HL-60 (cell line): ENCODE measurements around the gene NBAS.

Source experiments
- DNase-seq, 2 experiments: peaks; one replicate each; pipeline ENCODE4 v3.0.0-alpha.2; 2010 to 2020; ENCODE audit warnings: low read depth in 1 of 2, low spot score in 1 of 2
- H3K27ac ChIP-seq: fragments of 250-450 bp; sonication (Bioruptor Pico); replicated peaks from 2 replicates; pipeline ENCODE4 v1.5.1; 2020; ENCODE audit warnings: mild to moderate bottlenecking, moderate library complexity
- H3K27me3 ChIP-seq: fragments of 250-450 bp; sonication (Bioruptor Pico); 2 replicates; pipeline ENCODE4 v1.5.1; 2021; ENCODE audit warnings: mild to moderate bottlenecking, moderate library complexity; ENCODE audit not compliant: insufficient read depth, poor library complexity, severe bottlenecking
- H3K4me3 ChIP-seq: replicated peaks from 2 replicates; pipeline ENCODE4 v1.5.1; 2011; ENCODE audit warnings: mild to moderate bottlenecking, control low read depth, low read length; ENCODE audit not compliant: insufficient read depth
- CTCF ChIP-seq: IDR thresholded peaks from one replicate; pipeline ENCODE4 v1.5.1; 2011; ENCODE audit warnings: low read length, control low read depth, inconsistent platforms; ENCODE audit not compliant: insufficient read depth
- GABPA ChIP-seq: IDR thresholded peaks from 2 replicates; pipeline ENCODE4 v1.6.1; 2012; ENCODE audit warnings: low read depth
- POLR2AphosphoS5 ChIP-seq: IDR thresholded peaks from 2 replicates; pipeline ENCODE4 v1.6.1; 2012; ENCODE audit warnings: low read depth
- REST ChIP-seq: IDR thresholded peaks from 2 replicates; pipeline ENCODE4 v1.6.1; 2012; ENCODE audit warnings: low read depth; ENCODE audit not compliant: insufficient replicate concordance
- SPI1 ChIP-seq: IDR thresholded peaks from 2 replicates; pipeline ENCODE4 v1.6.1; 2012; ENCODE audit warnings: low read depth, mild to moderate bottlenecking, borderline replicate concordance

NBAS gene

GRCh38 chr2:15354596-15355366 lies 206.4 kb downstream of the NBAS start:
- H3K27me3 ChIP-seq, result no peaks in the 10 kb centered on the region
- no peak for DNase-seq
- TF ChIP-seq REST, result no peak
- H3K4me3 ChIP-seq, result no peak overlapping the region
- no peak overlapping the region for H3K27ac ChIP-seq

- TF ChIP-seq POLR2AphosphoS5, result no peak
- TF ChIP-seq CTCF, result no peak
- TF ChIP-seq REST, result no peak
- no peak for TF ChIP-seq GABPA
- no peak for TF ChIP-seq SPI1
- no peak for DNase-seq
- no peak overlapping the region for H3K4me3 ChIP-seq
- no peaks in the 10 kb centered on the region for H3K27me3 ChIP-seq
- no peak overlapping the region for H3K27ac ChIP-seq
These were observed 208.8 kb downstream of the NBAS start for GRCh38 chr2:15352363-15352762.

- H3K27me3 ChIP-seq, result no peaks in the 10 kb centered on the region
- no peak overlapping the region for H3K4me3 ChIP-seq
- no peak overlapping the region for H3K27ac ChIP-seq
- no peak for DNase-seq
- TF ChIP-seq SPI1 (no peak; the same call in 1 of the 2 replicates), GABPA (no peak), POLR2AphosphoS5 (no peak), CTCF (no peak), REST (no peak)
These were observed 212.5 kb downstream of the NBAS start for GRCh38 chr2:15348636-15349035.
